K562 (cell line): ENCODE data around the gene CLCNKA. TPM values are rescaled to one million over a fixed set of nuclear protein-coding genes. Genes with fewer than 3 reads are reported as not detected.
A peak's percentile ranks its signal among the peaks of the same experiment; 100 is the strongest.

Experiments used
- CHD7 ChIP-seq: fragments of 200-600 bp; sonication (generic); IDR thresholded peaks from one replicate; pipeline ENCODE4 v1.6.1; 2012; ENCODE audit warnings: mild to moderate bottlenecking, low read depth, low read length, inconsistent platforms
- KLF1 ChIP-seq: fragments of 450-650 bp; IDR thresholded peaks from 2 replicates; pipeline ENCODE4 v1.6.1; 2016; ENCODE audit warnings: missing genetic modification characterization, missing compliant biosample characterization
- SMARCA4 ChIP-seq: fragments of 450-650 bp; IDR thresholded peaks from 2 replicates; pipeline ENCODE4 v1.6.1; 2016
- U2AF1 ChIP-seq: fragments of 200-400 bp; formaldehyde crosslinking; optimal IDR thresholded peaks from 2 replicates; pipeline ENCODE3; 2017; ENCODE audit warnings: mild to moderate bottlenecking, low read depth, low read length, moderate library complexity
- USF2 ChIP-seq: sonication (generic); formaldehyde crosslinking; IDR thresholded peaks from 2 replicates; pipeline ENCODE4 v1.5.0; 2020; ENCODE audit warnings: missing genetic modification reagents
- ZNF121 ChIP-seq: sonication (generic); formaldehyde crosslinking; conservative IDR thresholded peaks from 2 replicates; pipeline ENCODE4 v1.8.0; 2022; ENCODE audit warnings: missing genetic modification reagents
- ZNF274 ChIP-seq: IDR thresholded peaks from 2 replicates; pipeline ENCODE4 v1.6.1; 2011; ENCODE audit warnings: low read depth, mild to moderate bottlenecking, low read length, moderate library complexity, borderline replicate concordance
- ZNF277 ChIP-seq: fragments of 250-450 bp; sonication (Bioruptor Pico); IDR thresholded peaks from 2 replicates; pipeline ENCODE4 v1.8.0; 2022; ENCODE audit warnings: inconsistent platforms, mild to moderate bottlenecking, moderate library complexity, borderline replicate concordance
- ZNF586 ChIP-seq: fragments of 450-650 bp; formaldehyde crosslinking; conservative IDR thresholded peaks from 2 replicates; pipeline ENCODE4 v1.4.0; 2020; ENCODE audit warnings: mild to moderate bottlenecking, moderate library complexity
- polyA plus RNA-seq, 8 experiments: library from polyadenylated mRNA; depleted of rRNA in 4 of 8; stranded (reverse) in 5 of 8; unstranded in 3 of 8; fragments of >200 nt; fragmentation: Nextera tagmentation in 2 of 8; fragmentation: Illumina TruSeq in 1 of 8; extraction: Ambion mirVana in 2 of 8; extraction: Trizol in 1 of 8; gene quantifications; 2 replicates each; pipeline versions ENCODE4 v1.2.1 to v1.2.3, GENCODE V29; 2011 to 2014; ENCODE audit warnings: inconsistent platforms in 1 of 8, missing spikeins in 1 of 8
- total RNA-seq, 7 experiments: library from RNA; depleted of rRNA in 6 of 7; stranded (reverse); fragments of >200 nt in 6 of 7; fragmentation: Illumina TruSeq in 2 of 7; extraction: Trizol in 2 of 7; gene quantifications; 2 replicates each; pipeline versions ENCODE4 v1.2.1 to v1.2.3, GENCODE V29; 2011 to 2021; ENCODE audit warnings: low replicate concordance in 1 of 7
- TF ChIP-seq, protein P1 (sequence below): fragments of 250-450 bp; sonication (Bioruptor Pico); IDR thresholded peaks from 2 replicates; pipeline ENCODE4 v1.4.0; 2020; ENCODE audit warnings: mild to moderate bottlenecking, moderate library complexity

The CLCNKA gene
- total and polyA plus RNA-seq, 9 of the 15 experiments (the other 6 are each of a cell fraction or from before 2014, with no cell fraction given), result 0.03 to 0.37 (median 0.10) TPM; not detected in 3

GRCh38 chr1:16032388-16033102 lies 10.7 kb downstream of the CLCNKA start (continued):
- TF ChIP-seq, protein P1, sequence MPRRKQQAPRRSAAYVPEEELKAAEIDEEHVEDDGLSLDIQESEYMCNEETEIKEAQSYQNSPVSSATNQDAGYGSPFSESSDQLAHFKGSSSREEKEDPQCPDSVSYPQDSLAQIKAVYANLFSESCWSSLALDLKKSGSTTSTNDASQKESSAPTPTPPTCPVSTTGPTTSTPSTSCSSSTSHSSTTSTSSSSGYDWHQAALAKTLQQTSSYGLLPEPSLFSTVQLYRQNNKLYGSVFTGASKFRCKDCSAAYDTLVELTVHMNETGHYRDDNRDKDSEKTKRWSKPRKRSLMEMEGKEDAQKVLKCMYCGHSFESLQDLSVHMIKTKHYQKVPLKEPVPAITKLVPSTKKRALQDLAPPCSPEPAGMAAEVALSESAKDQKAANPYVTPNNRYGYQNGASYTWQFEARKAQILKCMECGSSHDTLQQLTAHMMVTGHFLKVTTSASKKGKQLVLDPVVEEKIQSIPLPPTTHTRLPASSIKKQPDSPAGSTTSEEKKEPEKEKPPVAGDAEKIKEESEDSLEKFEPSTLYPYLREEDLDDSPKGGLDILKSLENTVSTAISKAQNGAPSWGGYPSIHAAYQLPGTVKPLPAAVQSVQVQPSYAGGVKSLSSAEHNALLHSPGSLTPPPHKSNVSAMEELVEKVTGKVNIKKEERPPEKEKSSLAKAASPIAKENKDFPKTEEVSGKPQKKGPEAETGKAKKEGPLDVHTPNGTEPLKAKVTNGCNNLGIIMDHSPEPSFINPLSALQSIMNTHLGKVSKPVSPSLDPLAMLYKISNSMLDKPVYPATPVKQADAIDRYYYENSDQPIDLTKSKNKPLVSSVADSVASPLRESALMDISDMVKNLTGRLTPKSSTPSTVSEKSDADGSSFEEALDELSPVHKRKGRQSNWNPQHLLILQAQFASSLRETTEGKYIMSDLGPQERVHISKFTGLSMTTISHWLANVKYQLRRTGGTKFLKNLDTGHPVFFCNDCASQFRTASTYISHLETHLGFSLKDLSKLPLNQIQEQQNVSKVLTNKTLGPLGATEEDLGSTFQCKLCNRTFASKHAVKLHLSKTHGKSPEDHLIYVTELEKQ, result no peak
- TF ChIP-seq ZNF274 (no peak), ZNF586 (no peak), SMARCA4 (no peak), ZNF121 (no peak), USF2 (CRISPR knock-in tag) (no peak), KLF1 (tag) (peak; percentile 75; the same call in 1 of the 2 replicates), CHD7 (no peak), U2AF1 (no peak), ZNF277 (CRISPR knock-in tag) (no peak)
